Measurements from ENCODE around the gene E2F6.
"Not testable (repeated sequence)": the region's sequence is repeated elsewhere in the genome, so short reads cannot be mapped to it uniquely, and the experiment has no call there.

Gene E2F6

GRCh38 chr2:11414372-11415124 lies 51.4 kb downstream of the E2F6 start:
- no peak for DNase-seq (ENCODE audit: low spot score)

- DNase-seq (ENCODE audit: low spot score) = no peak
Measured at GRCh38 chr2:11412449-11412810, 53.5 kb downstream of the E2F6 start.

GRCh38 chr2:11411768-11412448 lies 54.1 kb downstream of the E2F6 start:
- peak; percentile 70 for DNase-seq (ENCODE audit: low spot score)

GRCh38 chr2:11411244-11411643 lies 54.7 kb downstream of the E2F6 start:
- no peak for DNase-seq (ENCODE audit: low spot score)

GRCh38 chr2:11410101-11410500 lies 55.9 kb downstream of the E2F6 start:
- no peak for DNase-seq (ENCODE audit: low spot score)

GRCh38 chr2:11409572-11409959 lies 56.4 kb downstream of the E2F6 start:
- no peak for DNase-seq (ENCODE audit: low spot score)

GRCh38 chr2:11408959-11409571 lies 56.9 kb downstream of the E2F6 start:
- no peak for DNase-seq (ENCODE audit: low spot score)

- DNase-seq (ENCODE audit: low spot score) = no peak
Measured at GRCh38 chr2:11407413-11407812, 58.5 kb downstream of the E2F6 start.

GRCh38 chr2:11406958-11407381 lies 59.0 kb downstream of the E2F6 start:
- peak; percentile 47 for DNase-seq (ENCODE audit: low spot score)

- DNase-seq (ENCODE audit: low spot score) = no peak
Measured at GRCh38 chr2:11406267-11406957, 59.5 kb downstream of the E2F6 start.

- no peak for DNase-seq (ENCODE audit: low spot score)
Measured at GRCh38 chr2:11405599-11406266, 60.2 kb downstream of the E2F6 start.

- not testable (repeated sequence) for DNase-seq (ENCODE audit: low spot score)
Measured at GRCh38 chr2:11405074-11405406, 60.9 kb downstream of the E2F6 start.

- DNase-seq (ENCODE audit: low spot score) = no peak
Measured at GRCh38 chr2:11404376-11405073, 61.4 kb downstream of the E2F6 start.

GRCh38 chr2:11402436-11402835 lies 63.5 kb downstream of the E2F6 start:
- DNase-seq (ENCODE audit: low spot score) = no peak

GRCh38 chr2:11399438-11399762 lies 66.6 kb downstream of the E2F6 start:
- DNase-seq (ENCODE audit: low spot score) = no peak

GRCh38 chr2:11398750-11399437 lies 67.1 kb downstream of the E2F6 start:
- no peak for DNase-seq (ENCODE audit: low spot score)

GRCh38 chr2:11397513-11397912 lies 68.4 kb downstream of the E2F6 start:
- no peak for DNase-seq (ENCODE audit: low spot score)

GRCh38 chr2:11396467-11397445 lies 69.2 kb downstream of the E2F6 start:
- DNase-seq (ENCODE audit: low spot score) = no peak

GRCh38 chr2:11396021-11396420 lies 69.9 kb downstream of the E2F6 start:
- DNase-seq (ENCODE audit: low spot score) = no peak

GRCh38 chr2:11395389-11395788 lies 70.6 kb downstream of the E2F6 start:
- DNase-seq (ENCODE audit: low spot score) = no peak

Measured in SW480 (cell line).